Measurements from ENCODE around the gene LNPK.
A peak's percentile ranks its signal among the peaks of the same experiment; 100 is the strongest.
"Not testable (repeated sequence)": the region's sequence is repeated elsewhere in the genome, so short reads cannot be mapped to it uniquely, and the experiment has no call there.

The LNPK gene

GRCh38 chr2:175973373-175973772, 28.7 kb downstream of the LNPK start:
- peak; percentile 58 for FAIRE-seq
- TF ChIP-seq CTCF (IDR thresholded peaks at IDR 0.05; ENCODE audit: insufficient read depth, missing control alignments) = no peak

GRCh38 chr2:175966839-175967238, 35.2 kb downstream of the LNPK start:
- DNase-seq (ENCODE audit: insufficient read length, low spot score) (no peak), FAIRE-seq (no peak)
- no peak for TF ChIP-seq CTCF (IDR thresholded peaks at IDR 0.05; ENCODE audit: insufficient read depth, missing control alignments)

More at GRCh38 chr2:175973373-175973772, 28.7 kb downstream of the LNPK start:
- no peak for DNase-seq (ENCODE audit: insufficient read length, low spot score)

- no peak for TF ChIP-seq CTCF (IDR thresholded peaks at IDR 0.05; ENCODE audit: insufficient read depth, missing control alignments)
- FAIRE-seq = no peak
- DNase-seq (ENCODE audit: insufficient read length, low spot score) = no peak
Measured at GRCh38 chr2:175965773-175966172, 36.3 kb downstream of the LNPK start.

DNA sequence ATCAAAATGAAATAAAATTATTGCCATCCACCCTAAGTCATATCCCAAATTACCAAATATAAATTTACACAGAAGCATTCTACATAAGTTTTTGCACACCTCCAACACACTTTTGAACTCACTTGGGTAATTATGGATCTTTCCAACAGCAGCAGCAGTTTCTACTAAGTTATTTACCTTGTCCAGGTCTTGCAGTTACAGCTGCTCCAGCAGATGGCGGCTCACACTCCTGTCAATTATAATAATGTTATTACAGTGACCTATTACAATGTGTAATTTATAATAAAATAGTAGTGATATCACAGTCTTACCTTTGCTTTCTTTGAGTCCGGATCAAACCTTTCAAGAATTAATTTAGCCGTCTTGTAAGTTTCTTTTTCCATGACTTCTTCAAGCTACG, 37.9 kb downstream of the LNPK start:
- peak; percentile 27 for TF ChIP-seq CTCF (IDR thresholded peaks at IDR 0.05; ENCODE audit: insufficient read depth, missing control alignments)
- DNase-seq (ENCODE audit: insufficient read length, low spot score) (no peak), FAIRE-seq (no peak)

DNA sequence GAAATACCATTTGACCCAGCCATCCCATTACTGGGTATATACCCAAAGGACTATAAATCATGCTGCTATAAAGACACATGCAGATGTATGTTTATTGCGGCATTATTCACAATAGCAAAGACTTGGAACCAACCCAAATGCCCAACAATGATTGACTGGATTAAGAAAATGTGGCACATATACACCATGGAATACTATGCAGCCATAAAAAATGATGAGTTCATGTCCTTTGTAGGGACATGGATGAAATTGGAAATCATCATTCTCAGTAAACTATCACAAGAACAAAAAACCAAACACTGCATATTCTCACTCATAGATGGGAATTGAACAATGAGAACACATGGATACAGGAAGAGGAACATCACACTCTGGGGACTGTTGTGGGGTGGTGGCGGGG, 38.9 kb downstream of the LNPK start:
- not testable (repeated sequence) for DNase-seq (ENCODE audit: insufficient read length, low spot score); FAIRE-seq

- DNase-seq (ENCODE audit: insufficient read length, low spot score) (no peak), FAIRE-seq (no peak)
- TF ChIP-seq CTCF (IDR thresholded peaks at IDR 0.05; ENCODE audit: insufficient read depth, missing control alignments) = no peak
Measured at GRCh38 chr2:175957845-175958244, 44.2 kb downstream of the LNPK start.

GRCh38 chr2:175955136-175955535, 46.9 kb downstream of the LNPK start:
- DNase-seq (ENCODE audit: insufficient read length, low spot score) (no peak), FAIRE-seq (no peak)
- no peak for TF ChIP-seq CTCF (IDR thresholded peaks at IDR 0.05; ENCODE audit: insufficient read depth, missing control alignments)

- no peak for TF ChIP-seq CTCF (IDR thresholded peaks at IDR 0.05; ENCODE audit: insufficient read depth, missing control alignments)
- no peak for FAIRE-seq
- no peak for DNase-seq (ENCODE audit: insufficient read length, low spot score)
Measured at GRCh38 chr2:175950512-175950911, 51.6 kb downstream of the LNPK start.
